T-helper 2 cell treated with Interferon-gamma antibody and Interleukin-4, amounts not matched to agents 5 μg/mL and 100 μg/mL, for 36 hours (primary cell): ENCODE data around the gene CERS4.
"Not testable (repeated sequence)": the region's sequence is repeated elsewhere in the genome, so short reads cannot be mapped to it uniquely, and the experiment has no call there.

Experiments used
- DNase-seq: peaks from one replicate; pipeline ENCODE4 v3.0.0; 2021; ENCODE audit warnings: low spot score
- H3K27ac Mint-ChIP-seq: one replicate; pipeline ENCODE4 v1.8.0; 2021; ENCODE audit warnings: mild to moderate bottlenecking, mixed read lengths
- H3K27me3 Mint-ChIP-seq: one replicate; pipeline ENCODE4 v1.8.0; 2021; ENCODE audit warnings: low read depth, mixed read lengths
- H3K36me3 Mint-ChIP-seq: one replicate; pipeline ENCODE4 v1.8.0; 2021; ENCODE audit warnings: low read depth, mixed read lengths
- H3K4me1 Mint-ChIP-seq: one replicate; pipeline ENCODE4 v1.8.0; 2021; ENCODE audit warnings: low read depth, mixed read lengths
- H3K4me3 Mint-ChIP-seq: one replicate; pipeline ENCODE4 v1.8.0; 2022; ENCODE audit warnings: mild to moderate bottlenecking, moderate library complexity, mixed read lengths
- H3K9me3 Mint-ChIP-seq: one replicate; pipeline ENCODE4 v1.8.0; 2021; ENCODE audit warnings: mixed read lengths

Gene CERS4

DNA sequence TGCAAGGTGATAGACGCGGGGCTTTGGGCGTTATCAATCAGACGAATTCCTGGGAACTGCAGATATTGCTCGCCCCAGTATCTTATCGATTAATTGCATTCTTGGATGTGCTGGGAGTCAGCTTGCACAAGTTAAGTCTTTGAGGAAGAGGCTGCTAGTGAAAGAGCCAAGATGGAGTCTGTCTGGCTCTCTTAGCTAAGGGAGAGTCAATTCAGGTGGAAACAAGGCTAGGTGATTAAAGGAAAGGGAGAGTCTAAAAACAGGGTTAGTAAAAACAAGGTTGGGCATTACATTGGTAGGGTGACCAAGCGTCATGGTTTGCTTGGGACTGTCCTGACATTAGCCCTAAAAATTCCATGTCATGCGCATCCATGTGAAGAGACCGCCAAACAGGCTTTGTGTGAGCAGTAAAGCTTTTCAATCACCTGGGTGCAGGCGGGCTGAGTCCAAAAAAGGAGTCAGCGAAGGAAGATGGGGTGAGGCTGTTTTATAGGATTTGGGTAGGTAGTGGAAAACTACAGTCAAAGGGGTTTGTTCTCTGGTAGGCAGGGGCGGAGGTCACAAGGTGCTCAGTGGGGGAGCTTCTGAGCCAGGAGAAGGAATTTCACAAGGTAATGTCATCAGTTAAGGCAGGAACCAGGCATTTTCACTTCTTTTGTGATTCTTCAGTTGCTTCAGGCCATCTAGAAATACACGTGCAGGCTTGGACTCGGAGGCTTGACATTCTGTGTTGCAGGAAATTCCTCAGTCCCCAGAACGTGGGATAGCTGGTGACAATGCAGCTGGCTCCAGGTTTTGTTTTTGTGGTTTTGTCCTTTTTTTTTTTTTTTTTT lies 5.7 kb upstream of the CERS4 start:
- not testable (repeated sequence) for DNase-seq, H3K36me3 Mint-ChIP-seq, H3K27ac Mint-ChIP-seq, H3K9me3 Mint-ChIP-seq, H3K4me3 Mint-ChIP-seq, H3K4me1 Mint-ChIP-seq
- H3K27me3 Mint-ChIP-seq: peaks cover 17% of the 10 kb centered on the region

DNA sequence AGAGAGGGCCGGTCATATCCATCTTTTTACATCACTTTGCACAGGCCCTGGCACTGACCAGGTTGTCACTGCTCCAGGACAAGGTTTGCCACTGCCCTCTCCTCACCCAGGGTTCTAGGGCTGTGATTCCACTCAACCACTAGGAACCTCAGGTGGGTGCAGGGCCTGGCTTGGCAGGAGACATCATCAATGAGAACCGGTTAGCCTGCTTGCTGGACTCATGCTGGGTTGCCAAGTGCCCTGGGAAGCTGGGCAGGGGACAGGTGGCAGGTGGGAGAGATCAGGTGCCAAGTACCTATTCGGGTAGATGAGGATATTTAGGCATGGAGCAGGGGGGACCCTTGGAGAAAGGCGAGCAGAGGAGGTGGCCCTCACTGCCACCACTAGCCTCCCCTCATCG lies 4.2 kb upstream of the CERS4 start:
- H3K27me3 Mint-ChIP-seq: peaks cover 17% of the 10 kb centered on the region
- H3K4me3 Mint-ChIP-seq: no peak overlapping the region
- no peak for DNase-seq
- H3K27ac Mint-ChIP-seq: no peak overlapping the region
- H3K36me3 Mint-ChIP-seq: no peaks in the 10 kb centered on the region
- no peaks in the 10 kb centered on the region for H3K9me3 Mint-ChIP-seq
- peaks cover 6% of the 10 kb centered on the region for H3K4me1 Mint-ChIP-seq

DNA sequence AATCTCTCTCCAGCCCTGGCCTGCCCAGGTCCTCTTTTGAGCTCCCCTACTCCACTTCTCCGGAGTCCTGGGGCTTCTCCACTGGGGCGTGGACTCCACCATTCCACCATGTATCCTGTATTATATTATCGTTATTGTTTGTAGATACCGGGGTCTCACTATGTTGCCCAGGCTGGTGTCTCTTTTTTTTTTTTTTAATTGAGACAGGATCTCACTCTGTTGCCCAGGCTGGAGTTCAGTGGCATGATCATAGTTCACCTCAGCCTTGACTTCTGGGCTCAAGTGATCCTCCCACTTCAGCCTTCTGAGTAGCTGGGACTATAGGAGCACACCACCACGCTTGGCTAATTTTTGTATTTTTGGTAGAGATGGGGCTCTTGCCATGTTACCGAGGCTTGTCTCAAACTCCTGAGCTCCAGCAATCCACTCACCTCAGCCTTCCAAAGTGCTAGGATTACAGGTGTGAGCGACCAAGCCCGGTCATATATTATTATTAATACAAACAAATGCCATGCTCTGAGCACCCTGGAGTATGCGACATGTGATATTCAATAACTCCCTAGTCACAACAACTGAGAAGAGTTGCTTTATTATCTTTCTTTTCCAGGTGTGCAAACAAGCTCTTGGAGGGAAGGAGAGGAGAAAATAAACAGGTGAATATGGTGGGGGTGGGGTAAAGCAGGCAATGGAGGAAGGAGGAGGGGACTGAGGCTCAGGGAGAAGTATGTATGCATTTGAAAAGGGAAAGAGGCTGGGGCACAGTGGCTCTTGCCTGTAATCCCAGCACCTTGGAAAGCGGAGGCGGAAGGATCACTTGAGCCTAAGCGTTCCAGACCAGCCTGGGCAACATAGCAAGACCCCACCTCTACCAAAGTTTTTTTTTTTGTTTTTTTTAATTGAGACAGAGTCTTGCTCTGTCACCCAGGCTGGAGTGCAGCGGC lies 2.8 kb upstream of the CERS4 start:
- Mint-ChIP-seq H3K9me3 (no peaks in the 10 kb centered on the region), H3K36me3 (no peaks in the 10 kb centered on the region), H3K4me1 (peaks cover 13% of the 10 kb centered on the region), H3K4me3 (no peak overlapping the region), H3K27ac (no peak overlapping the region), H3K27me3 (peaks cover 8% of the 10 kb centered on the region)
- DNase-seq: no peak

DNA sequence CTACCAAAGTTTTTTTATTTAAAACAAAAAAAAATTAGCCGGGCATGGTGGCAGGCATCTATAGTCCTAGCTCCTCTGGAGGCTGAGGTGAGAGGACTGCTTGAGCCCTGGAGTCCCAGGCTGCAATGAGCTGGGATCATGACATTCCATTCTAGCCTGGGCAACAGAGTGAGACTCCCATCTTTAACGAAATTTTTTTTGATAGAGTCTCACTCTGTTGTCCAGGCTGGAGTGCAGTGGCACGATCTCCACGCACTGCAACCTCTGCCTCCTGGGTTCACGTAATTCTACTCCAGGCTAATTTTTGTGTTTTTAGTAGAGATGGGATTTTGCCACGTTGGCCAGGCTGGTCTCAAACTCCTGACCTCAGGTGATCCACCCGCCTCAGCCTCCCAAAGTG lies 1.8 kb upstream of the CERS4 start:
- H3K4me1 Mint-ChIP-seq: peaks cover 17% of the 10 kb centered on the region
- not testable (repeated sequence) for H3K27me3 Mint-ChIP-seq, DNase-seq, H3K9me3 Mint-ChIP-seq, H3K27ac Mint-ChIP-seq, H3K36me3 Mint-ChIP-seq, H3K4me3 Mint-ChIP-seq

DNA sequence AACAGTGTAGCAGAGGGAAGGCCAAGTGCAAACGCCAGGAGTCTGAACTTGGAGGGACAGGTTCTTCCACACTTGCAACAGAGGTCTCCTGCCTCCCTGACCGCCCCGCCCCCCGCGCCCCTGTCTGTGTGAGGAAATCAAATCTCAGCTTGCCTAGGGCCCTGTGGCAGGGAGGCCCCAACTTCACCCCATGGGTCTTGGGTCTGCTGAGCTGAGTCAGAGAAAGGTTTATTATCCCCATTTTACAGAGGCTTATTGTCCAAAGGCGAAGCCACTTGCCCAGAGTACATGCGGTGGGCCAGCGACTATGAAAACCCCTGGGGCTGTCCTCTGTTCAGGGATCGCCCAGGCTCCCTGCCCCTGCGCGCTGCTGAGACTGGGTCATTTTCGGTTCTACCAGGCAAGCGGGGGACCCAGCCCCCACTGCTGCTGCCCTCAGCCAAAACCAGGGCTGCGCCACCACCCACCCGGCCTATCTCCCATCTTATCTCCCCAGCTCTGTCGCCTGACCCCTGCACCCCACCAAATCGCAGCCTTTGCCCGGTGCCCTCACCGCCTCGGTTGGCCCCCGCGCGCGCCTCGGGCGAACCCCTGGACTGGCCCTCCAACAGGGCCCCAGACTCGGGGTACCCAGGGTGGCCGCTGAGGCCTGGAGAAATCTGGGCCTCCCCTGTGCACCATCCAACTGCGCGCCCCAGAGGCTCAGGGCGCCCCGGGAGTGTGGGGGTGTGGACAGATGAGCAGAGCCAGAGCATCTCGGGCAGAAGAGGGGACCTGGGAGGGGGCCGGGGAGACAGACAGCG lies 850 bp upstream of the CERS4 start:
- Mint-ChIP-seq H3K4me1 (peaks cover 17% of the 10 kb centered on the region), H3K27ac (no peak overlapping the region), H3K36me3 (peaks cover 2% of the 10 kb centered on the region), H3K4me3 (peak overlapping the region; percentile 74), H3K27me3 (peaks cover 4% of the 10 kb centered on the region), H3K9me3 (no peaks in the 10 kb centered on the region)
- no peak for DNase-seq

DNA sequence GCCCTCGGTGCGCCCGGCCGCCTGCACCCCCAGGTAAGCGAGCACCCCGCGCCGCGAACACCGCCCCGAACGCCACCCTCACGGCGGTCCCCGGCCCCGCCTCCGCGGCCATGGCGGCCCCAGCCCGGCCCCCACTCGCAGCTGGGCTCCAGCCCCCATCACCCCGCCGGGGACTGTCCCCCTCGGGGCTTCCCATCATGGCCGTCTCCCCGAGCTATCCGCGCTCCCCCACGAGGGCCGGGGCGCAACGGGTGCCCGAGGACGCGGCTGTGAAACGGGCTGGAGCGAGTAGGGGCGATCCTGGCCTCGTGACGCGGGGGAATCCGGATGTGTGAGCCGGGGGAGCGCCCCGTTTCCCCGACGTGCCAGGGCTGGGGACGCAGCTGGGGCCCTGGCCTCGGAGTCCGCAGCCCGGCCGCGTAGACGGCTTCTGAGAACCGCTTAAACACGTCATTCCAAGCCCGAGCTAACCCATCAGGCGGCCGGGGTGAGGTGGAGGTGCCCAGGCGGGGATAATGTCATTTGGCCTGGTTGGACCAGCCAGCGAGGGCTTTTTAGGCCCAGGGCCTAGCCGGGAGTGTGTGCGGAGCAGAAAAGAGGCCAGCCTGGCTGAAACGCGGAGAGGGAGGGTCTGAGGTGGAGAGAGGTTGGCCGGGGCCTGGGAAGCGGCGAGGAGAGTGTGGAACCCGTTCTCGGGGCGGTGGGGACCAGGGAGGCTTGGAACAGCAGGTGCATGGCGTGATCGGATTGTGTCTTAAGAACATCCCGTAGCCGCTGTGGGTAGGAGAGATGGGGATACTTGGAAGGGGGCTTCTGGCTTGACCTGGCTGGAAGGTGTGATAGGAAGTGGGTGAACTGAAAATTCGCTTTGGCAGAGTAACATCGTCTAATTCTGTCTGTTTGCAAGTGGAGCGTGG lies 550 bp downstream of the CERS4 start:
- H3K4me1 Mint-ChIP-seq: peaks cover 23% of the 10 kb centered on the region
- peak overlapping the region; percentile 85 for H3K27ac Mint-ChIP-seq
- H3K27me3 Mint-ChIP-seq: no peaks in the 10 kb centered on the region
- no peaks in the 10 kb centered on the region for H3K9me3 Mint-ChIP-seq
- DNase-seq: peak; percentile 82
- peaks cover 7% of the 10 kb centered on the region for H3K36me3 Mint-ChIP-seq
- peak overlapping the region; percentile 85 for H3K4me3 Mint-ChIP-seq

DNA sequence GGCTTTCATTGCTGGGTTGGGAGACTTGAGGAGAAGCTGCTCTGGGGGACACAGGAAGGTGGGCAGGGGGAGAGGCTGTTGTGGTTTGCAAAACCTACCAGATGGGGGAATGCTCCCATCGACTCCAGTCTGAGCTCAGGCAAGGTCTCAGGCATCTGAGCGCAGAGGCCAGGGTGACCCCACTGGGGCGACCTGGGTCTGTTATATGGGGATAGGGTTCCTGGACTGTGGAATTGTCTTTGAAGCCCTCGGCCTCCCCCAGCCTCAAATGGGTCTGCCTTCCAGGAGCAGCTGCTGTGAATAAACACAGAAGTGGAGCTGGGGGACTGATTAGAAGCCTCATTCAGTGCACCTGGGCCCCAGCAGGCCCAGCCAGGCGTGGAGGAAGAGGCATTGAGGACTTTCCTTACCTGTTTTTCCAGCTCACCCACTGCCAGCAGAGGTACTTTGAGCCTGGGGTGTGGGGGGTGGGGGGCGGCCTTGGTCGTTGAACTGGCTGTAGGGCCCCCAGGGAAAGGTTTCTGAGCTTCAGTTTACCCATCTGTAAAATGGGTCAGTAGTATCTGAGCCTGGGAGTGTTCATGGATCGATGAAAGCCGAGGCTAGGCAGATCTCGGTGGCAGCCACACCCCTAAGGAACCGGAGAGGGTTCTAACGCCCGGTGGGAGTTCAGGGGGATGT lies 1.4 kb downstream of the CERS4 start:
- peak overlapping the region; percentile 85 for H3K4me3 Mint-ChIP-seq
- peaks cover 7% of the 10 kb centered on the region for H3K36me3 Mint-ChIP-seq
- DNase-seq: no peak
- no peaks in the 10 kb centered on the region for H3K27me3 Mint-ChIP-seq
- no peaks in the 10 kb centered on the region for H3K9me3 Mint-ChIP-seq
- peaks cover 23% of the 10 kb centered on the region for H3K4me1 Mint-ChIP-seq
- peak overlapping the region; percentile 85 for H3K27ac Mint-ChIP-seq

DNA sequence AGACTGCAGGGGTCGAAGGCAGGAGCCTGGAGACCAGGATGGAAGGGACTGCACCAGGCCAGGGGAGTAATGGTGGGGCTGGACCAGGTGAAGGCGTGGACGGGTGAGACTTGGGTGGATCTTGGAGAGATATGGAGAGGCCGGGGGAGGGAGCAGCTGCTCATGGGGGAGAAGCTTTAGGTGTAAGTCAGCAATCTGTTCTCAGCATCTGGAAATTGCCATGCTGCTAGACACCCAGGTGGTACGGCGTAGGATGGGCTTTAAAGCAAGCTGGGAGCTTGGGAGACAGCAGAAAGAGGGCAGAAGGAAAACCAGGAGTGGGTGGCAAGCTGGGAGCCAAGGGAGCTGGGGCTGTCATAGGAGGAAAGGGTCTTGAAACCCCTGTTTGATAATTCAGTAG lies 3.0 kb downstream of the CERS4 start:
- no peaks in the 10 kb centered on the region for H3K27me3 Mint-ChIP-seq
- H3K36me3 Mint-ChIP-seq: peaks cover 9% of the 10 kb centered on the region
- H3K4me1 Mint-ChIP-seq: peaks cover 23% of the 10 kb centered on the region
- H3K9me3 Mint-ChIP-seq: no peaks in the 10 kb centered on the region
- H3K4me3 Mint-ChIP-seq: no peak overlapping the region
- peak overlapping the region; percentile 46 for H3K27ac Mint-ChIP-seq
- DNase-seq: no peak

DNA sequence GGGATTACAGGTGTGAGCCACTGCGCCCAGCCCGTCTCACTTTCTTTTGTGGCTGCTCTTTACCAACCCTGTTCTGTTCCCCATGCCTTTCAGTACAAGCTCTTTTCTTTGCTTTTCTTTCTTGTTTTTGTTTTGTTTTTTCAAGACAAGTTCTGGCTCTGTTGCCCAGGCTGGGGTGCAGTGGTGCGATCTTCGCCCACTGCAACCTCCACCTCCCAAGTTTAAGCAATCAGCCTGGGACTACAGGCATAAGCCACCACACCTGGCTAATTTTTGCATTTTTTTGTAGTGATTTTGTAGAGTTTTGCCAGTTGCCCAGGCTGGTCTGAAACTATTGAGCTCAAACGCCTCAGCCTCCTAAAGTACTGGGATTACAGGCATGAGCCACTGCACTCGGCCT lies 3.7 kb downstream of the CERS4 start:
- no peaks in the 10 kb centered on the region for H3K9me3 Mint-ChIP-seq
- no peaks in the 10 kb centered on the region for H3K27me3 Mint-ChIP-seq
- no peak overlapping the region for H3K27ac Mint-ChIP-seq
- H3K36me3 Mint-ChIP-seq: peaks cover 9% of the 10 kb centered on the region
- H3K4me3 Mint-ChIP-seq: no peak overlapping the region
- no peak for DNase-seq
- H3K4me1 Mint-ChIP-seq: peaks cover 23% of the 10 kb centered on the region

DNA sequence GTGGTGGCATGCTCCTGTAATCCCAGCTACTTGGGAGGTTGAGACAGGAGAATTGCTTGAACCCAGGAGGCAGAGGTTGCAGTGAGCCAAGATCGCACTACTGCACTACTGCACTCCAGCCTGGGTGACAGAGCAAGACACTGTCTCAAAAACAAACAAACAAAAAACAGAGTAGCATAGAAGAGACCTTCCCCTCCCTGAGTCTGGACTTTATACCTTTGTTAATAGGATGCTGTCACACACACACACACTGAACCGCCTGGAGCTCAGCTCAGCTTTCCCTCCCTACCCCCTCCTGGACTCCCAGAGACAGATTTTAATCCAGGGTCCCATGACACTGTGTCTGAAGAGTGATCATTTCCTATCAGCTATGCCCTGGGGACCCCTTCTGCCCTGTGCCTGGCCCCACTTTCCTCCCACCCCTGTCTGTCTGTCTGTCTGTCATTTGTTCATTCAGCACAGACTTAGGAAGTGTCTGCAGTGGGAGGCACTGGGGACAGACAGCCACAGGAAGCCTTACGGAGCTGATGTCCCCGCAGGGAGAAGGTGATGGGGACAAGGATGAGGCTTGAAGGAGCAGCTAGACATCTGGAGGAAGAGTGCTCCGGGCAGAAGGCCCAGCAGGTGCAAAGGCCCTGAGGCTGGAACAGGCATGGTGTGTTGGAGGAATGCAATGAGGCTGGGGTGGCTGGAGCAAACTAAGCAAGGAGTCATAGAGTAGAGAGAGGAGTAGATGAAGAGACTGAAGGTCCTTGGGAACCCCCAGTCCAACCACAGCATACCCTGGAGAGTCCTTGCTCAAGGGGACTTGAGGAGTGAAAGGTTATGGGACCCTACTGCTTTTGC lies 4.9 kb downstream of the CERS4 start:
- Mint-ChIP-seq H3K27ac (peak overlapping the region; percentile 46), H3K36me3 (peaks cover 9% of the 10 kb centered on the region), H3K4me1 (peaks cover 23% of the 10 kb centered on the region), H3K4me3 (no peak overlapping the region), H3K9me3 (no peaks in the 10 kb centered on the region), H3K27me3 (no peaks in the 10 kb centered on the region)
- DNase-seq: no peak

DNA sequence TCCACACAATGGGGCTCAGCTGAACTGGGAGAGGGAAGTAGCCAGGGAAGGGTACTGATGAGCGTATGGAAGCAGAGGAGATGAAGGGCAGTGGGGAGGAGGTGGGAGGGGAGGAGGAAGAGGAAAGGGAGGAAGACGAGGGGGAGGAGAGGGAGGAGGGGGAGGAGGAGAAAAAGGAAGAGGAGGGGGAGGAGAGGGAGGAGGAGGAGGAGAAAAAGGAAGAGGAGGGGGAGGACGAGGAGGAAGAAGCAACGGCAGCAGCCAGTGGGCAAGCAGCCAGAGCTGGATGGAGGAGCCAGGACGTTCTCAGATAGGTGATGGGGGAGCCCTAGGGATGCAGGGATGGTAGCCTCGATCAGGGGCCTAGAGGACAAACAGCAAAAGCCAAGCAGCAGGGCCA lies 5.6 kb downstream of the CERS4 start:
- peaks cover 9% of the 10 kb centered on the region for H3K36me3 Mint-ChIP-seq
- peaks cover 22% of the 10 kb centered on the region for H3K4me1 Mint-ChIP-seq
- no peaks in the 10 kb centered on the region for H3K27me3 Mint-ChIP-seq
- DNase-seq: no peak
- H3K4me3 Mint-ChIP-seq: no peak overlapping the region
- no peak overlapping the region for H3K27ac Mint-ChIP-seq
- H3K9me3 Mint-ChIP-seq: no peaks in the 10 kb centered on the region

DNA sequence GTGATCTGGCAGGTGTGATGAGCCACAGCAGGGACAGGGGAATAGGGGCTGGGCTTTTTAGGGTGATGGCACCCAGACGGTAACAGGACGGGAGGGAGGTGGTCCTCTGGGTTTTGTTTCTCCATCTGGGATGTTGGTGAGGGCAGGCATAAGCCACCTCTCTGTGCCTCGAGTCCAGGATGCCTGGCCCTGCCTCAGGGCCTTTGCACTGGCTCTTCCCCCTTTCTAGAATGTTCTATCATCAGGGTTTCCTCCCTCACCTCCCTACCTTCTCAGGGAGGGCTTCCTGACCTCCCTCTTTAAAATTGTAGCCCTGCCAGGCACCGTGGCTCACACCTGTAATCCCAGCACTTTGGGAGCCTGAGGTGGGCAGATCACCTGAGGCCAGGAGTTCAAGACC lies 6.6 kb downstream of the CERS4 start:
- H3K9me3 Mint-ChIP-seq: no peaks in the 10 kb centered on the region
- no peak for DNase-seq

More for the DNA sequence above, 6.6 kb downstream of the CERS4 start:
- Mint-ChIP-seq H3K4me3 (no peak overlapping the region), H3K36me3 (peaks cover 9% of the 10 kb centered on the region), H3K27me3 (no peaks in the 10 kb centered on the region), H3K27ac (no peak overlapping the region), H3K4me1 (peaks cover 16% of the 10 kb centered on the region)
